Osteoblast (primary cell): ENCODE results near the gene SGCG. TPM values are rescaled to one million over a fixed set of nuclear protein-coding genes. Genes with fewer than 3 reads are reported as not detected.
A peak's percentile ranks its signal among the peaks of the same experiment; 100 is the strongest.
"Not testable (repeated sequence)": the region's sequence is repeated elsewhere in the genome, so short reads cannot be mapped to it uniquely, and the experiment has no call there.

Source experiments
- DNase-seq: peaks from one replicate; pipeline ENCODE4 v3.0.0; 2011; ENCODE audit warnings: low spot score, mixed read lengths; ENCODE audit not compliant: insufficient read length; ENCODE audit errors: missing footprints
- H2AFZ ChIP-seq: 2 replicates; pipeline ENCODE4 v1.6.0; 2011; ENCODE audit warnings: mild to moderate bottlenecking, low read length
- H3K27ac ChIP-seq: 2 replicates; pipeline ENCODE4 v1.5.1; 2011; ENCODE audit warnings: mild to moderate bottlenecking, low read depth, low read length, moderate library complexity
- H3K27me3 ChIP-seq: 2 replicates; pipeline ENCODE4 v1.6.0; 2012; ENCODE audit warnings: mild to moderate bottlenecking, control low read depth, inconsistent platforms, low read length, moderate library complexity; ENCODE audit not compliant: insufficient read depth
- H3K36me3 ChIP-seq: 2 replicates; pipeline ENCODE4 v1.5.1; 2011; ENCODE audit warnings: mild to moderate bottlenecking, low read length, control low read depth, moderate library complexity; ENCODE audit not compliant: insufficient read depth
- H3K4me1 ChIP-seq: 2 replicates; pipeline ENCODE4 v1.5.1; 2011; ENCODE audit warnings: mild to moderate bottlenecking, low read length, control low read depth, moderate library complexity; ENCODE audit not compliant: insufficient read depth
- H3K4me2 ChIP-seq: 2 replicates; pipeline ENCODE4 v1.6.0; 2011; ENCODE audit warnings: mild to moderate bottlenecking, low read length; ENCODE audit not compliant: insufficient read depth
- H3K4me3 ChIP-seq: fragments of 200-600 bp; sonication (generic); 3 replicates; pipeline ENCODE4 v1.5.1; 2012; ENCODE audit warnings: mild to moderate bottlenecking, low read length, inconsistent platforms; ENCODE audit not compliant: insufficient read depth
- H3K79me2 ChIP-seq: 2 replicates; pipeline ENCODE4 v1.6.0; 2012; ENCODE audit warnings: mild to moderate bottlenecking, low read length, control low read depth, inconsistent platforms; ENCODE audit not compliant: insufficient read depth
- H3K9me3 ChIP-seq: 2 replicates; pipeline ENCODE4 v1.5.1; 2011; ENCODE audit warnings: low read depth, low read length, control low read depth
- H4K20me1 ChIP-seq: 2 replicates; pipeline ENCODE4 v1.6.0; 2012; ENCODE audit warnings: mild to moderate bottlenecking, low read length, control low read depth; ENCODE audit not compliant: insufficient read depth
- total RNA-seq: library from RNA; depleted of rRNA; stranded (reverse); fragments of >200 nt; gene quantifications from 2 replicates; pipeline ENCODE4 v1.2.3, GENCODE V29; 2012
- TF ChIP-seq, protein P1 (sequence below): IDR thresholded peaks from 2 replicates; pipeline ENCODE4 v1.5.1; 2011; ENCODE audit warnings: mild to moderate bottlenecking, low read depth, low read length, moderate library complexity; ENCODE audit errors: extremely low read depth

The SGCG gene, protein sequence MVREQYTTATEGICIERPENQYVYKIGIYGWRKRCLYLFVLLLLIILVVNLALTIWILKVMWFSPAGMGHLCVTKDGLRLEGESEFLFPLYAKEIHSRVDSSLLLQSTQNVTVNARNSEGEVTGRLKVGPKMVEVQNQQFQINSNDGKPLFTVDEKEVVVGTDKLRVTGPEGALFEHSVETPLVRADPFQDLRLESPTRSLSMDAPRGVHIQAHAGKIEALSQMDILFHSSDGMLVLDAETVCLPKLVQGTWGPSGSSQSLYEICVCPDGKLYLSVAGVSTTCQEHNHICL
- 1.4 TPM in 1 of 2 replicates, not detected in the other for total RNA-seq

DNA sequence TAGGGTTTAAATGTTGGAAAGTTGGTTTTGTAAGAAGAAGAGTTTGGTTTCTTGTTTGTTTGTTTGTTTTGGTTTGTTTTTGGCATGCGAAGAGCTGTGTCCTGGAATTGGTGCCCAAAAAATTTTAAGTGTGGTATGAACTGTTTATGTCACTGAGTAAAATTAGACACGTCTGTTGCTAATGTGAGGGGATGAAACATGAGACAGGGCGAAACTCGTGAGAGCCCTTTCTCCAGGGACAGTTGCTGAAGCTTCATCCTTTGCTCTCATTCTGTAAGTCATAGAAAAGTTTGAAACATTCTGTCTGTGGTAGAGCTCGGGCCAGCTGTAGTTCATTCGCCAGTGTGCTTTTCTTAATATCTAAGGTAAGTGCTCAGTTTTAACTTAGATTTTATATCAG lies at the start of gene SGCG:
SGCG (plus strand) TSS at position 269 of the 400 bp plus-strand sequence. CDS start 22,716 bp downstream, outside the sequence.
- Histone ChIP-seq H3K36me3 (no peaks in the 10 kb centered on the region), H4K20me1 (no peaks in the 10 kb centered on the region), H3K4me1 (no peaks in the 10 kb centered on the region), H3K4me2 (no peak within 1 kb of the TSS), H2AFZ (peak within 1 kb of the TSS; percentile 45), H3K79me2 (no peaks in the 10 kb centered on the region), H3K4me3 (no peak within 1 kb of the TSS), H3K27ac (no peak within 1 kb of the TSS), H3K27me3 (no peaks in the 10 kb centered on the region), H3K9me3 (no peaks in the 10 kb centered on the region)
- TF ChIP-seq, protein P1, sequence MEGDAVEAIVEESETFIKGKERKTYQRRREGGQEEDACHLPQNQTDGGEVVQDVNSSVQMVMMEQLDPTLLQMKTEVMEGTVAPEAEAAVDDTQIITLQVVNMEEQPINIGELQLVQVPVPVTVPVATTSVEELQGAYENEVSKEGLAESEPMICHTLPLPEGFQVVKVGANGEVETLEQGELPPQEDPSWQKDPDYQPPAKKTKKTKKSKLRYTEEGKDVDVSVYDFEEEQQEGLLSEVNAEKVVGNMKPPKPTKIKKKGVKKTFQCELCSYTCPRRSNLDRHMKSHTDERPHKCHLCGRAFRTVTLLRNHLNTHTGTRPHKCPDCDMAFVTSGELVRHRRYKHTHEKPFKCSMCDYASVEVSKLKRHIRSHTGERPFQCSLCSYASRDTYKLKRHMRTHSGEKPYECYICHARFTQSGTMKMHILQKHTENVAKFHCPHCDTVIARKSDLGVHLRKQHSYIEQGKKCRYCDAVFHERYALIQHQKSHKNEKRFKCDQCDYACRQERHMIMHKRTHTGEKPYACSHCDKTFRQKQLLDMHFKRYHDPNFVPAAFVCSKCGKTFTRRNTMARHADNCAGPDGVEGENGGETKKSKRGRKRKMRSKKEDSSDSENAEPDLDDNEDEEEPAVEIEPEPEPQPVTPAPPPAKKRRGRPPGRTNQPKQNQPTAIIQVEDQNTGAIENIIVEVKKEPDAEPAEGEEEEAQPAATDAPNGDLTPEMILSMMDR, result no peak
- DNase-seq, result no peak

DNA sequence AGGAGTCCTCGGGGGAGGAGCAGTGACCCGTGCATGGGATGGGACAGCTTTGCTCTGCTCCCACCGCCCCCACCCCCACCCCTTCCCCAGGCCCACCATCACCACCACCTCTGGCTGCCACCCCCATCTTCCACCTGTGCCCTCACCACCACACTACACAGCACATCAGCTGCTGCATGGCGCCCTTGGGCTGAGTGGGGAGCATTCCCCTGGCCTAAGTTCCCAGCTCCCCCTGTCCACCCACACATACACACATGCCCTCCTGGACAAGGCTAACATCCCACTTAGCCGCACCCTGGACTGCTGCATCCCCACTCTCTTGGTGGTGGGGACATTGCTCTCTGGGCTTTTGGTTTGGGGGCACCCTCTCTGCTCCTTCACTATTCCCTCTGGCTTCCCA lies 46.2 kb upstream of the SGCG start:
- no peaks in the 10 kb centered on the region for H3K27me3 ChIP-seq
- no peak overlapping the region for H2AFZ ChIP-seq
- H3K79me2 ChIP-seq, result no peaks in the 10 kb centered on the region
- H3K4me3 ChIP-seq, result no peak overlapping the region
- DNase-seq, result no peak
- H3K36me3 ChIP-seq, result no peaks in the 10 kb centered on the region
- no peaks in the 10 kb centered on the region for H3K4me1 ChIP-seq
- H4K20me1 ChIP-seq, result no peaks in the 10 kb centered on the region
- TF ChIP-seq, protein P1, result no peak
- H3K9me3 ChIP-seq, result no peaks in the 10 kb centered on the region
- no peak overlapping the region for H3K4me2 ChIP-seq
- no peak overlapping the region for H3K27ac ChIP-seq

DNA sequence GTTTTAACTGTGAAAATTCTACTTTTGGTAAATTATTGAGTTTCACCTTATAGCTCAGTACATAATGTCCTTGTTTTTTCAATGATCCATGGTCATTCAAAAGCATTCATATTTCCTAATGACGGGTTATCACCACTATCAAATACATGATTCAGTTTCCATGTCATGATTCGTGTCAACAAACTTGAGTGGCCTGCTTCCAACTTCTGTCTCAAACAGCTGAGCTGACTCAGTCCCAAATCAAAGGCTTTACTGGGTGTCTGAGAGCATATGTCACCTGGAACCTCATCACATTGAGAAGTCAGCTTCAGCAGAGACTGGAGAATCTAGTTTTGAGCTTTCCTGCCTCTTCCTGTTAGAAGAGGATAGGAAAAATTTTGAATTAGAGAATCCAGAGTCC lies 40.3 kb upstream of the SGCG start:
- no peak overlapping the region for H3K27ac ChIP-seq
- H3K27me3 ChIP-seq, result no peaks in the 10 kb centered on the region
- H4K20me1 ChIP-seq, result no peaks in the 10 kb centered on the region
- no peak for DNase-seq
- no peak overlapping the region for H3K4me2 ChIP-seq
- no peaks in the 10 kb centered on the region for H3K79me2 ChIP-seq
- TF ChIP-seq, protein P1, result no peak
- no peaks in the 10 kb centered on the region for H3K36me3 ChIP-seq
- H3K9me3 ChIP-seq, result no peaks in the 10 kb centered on the region
- H3K4me3 ChIP-seq, result no peak overlapping the region
- H3K4me1 ChIP-seq, result no peaks in the 10 kb centered on the region
- H2AFZ ChIP-seq, result no peak overlapping the region

DNA sequence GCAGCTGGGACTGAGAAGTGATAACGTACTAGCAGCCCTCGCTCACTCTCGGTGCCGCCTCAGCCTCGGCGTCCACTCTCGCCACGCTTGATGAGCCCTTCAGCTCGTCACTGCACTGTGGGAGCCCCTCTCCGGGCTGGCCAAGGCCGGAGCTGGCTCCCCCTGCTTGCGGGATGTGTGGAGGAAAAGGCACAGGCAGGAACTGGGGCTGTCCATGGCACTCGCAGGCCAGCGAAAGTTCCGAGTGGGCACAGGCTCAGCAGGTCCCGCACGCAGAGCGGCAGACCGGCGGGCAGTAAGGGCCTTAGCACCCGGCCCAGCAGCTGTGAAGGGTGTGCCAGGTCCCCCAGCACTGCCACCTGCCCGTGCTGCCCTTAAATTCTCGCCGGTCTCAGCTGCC lies 38.8 kb upstream of the SGCG start:
- H3K4me1 ChIP-seq, result no peaks in the 10 kb centered on the region
- no peak overlapping the region for H3K4me3 ChIP-seq
- no peak overlapping the region for H3K27ac ChIP-seq
- no peaks in the 10 kb centered on the region for H3K36me3 ChIP-seq
- H2AFZ ChIP-seq, result no peak overlapping the region
- no peaks in the 10 kb centered on the region for H3K9me3 ChIP-seq
- H3K4me2 ChIP-seq, result no peak overlapping the region
- no peaks in the 10 kb centered on the region for H3K79me2 ChIP-seq
- no peaks in the 10 kb centered on the region for H4K20me1 ChIP-seq
- no peak for DNase-seq
- no peaks in the 10 kb centered on the region for H3K27me3 ChIP-seq
- TF ChIP-seq, protein P1, result no peak

DNA sequence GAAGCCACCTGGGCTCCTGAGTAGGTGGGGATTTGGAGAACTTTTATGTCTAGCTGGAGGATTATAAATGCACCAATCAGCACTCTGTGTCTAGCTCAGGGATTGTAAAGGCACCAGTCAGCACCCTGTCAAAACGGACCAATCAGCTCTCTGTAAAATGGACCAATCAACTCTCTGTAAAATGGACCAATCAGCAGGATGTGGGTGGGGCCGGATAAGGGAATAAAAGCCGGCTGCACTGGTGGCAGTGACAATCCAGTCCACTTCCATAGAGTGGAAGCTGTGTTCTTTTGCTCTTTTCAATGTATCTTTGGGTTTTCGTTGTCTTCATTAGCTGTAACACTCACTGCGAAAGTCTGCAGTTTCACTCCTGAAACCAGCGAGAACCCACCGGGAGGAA lies 38.2 kb upstream of the SGCG start:
- not testable (repeated sequence) for H3K4me1 ChIP-seq, H3K36me3 ChIP-seq, H4K20me1 ChIP-seq, H3K9me3 ChIP-seq, H2AFZ ChIP-seq, H3K79me2 ChIP-seq, H3K4me2 ChIP-seq, H3K4me3 ChIP-seq, DNase-seq, H3K27me3 ChIP-seq, H3K27ac ChIP-seq
